CD14-positive monocyte (primary cell): ENCODE data around the gene SRPK1. TPM values are rescaled to one million over a fixed set of nuclear protein-coding genes. Genes with fewer than 3 reads are reported as not detected.
A peak's percentile ranks its signal among the peaks of the same experiment; 100 is the strongest.

ENCODE experiments used
- DNase-seq, 3 donors: peaks; one replicate each; pipeline ENCODE4 v3.0.0-alpha.2; 2011 to 2022
- H2AFZ ChIP-seq: 2 replicates; pipeline ENCODE4 v1.6.0; 2012; ENCODE audit warnings: mild to moderate bottlenecking, low read depth, low read length, inconsistent platforms; ENCODE audit not compliant: insufficient read depth, poor library complexity, severe bottlenecking
- H3K27ac ChIP-seq, 2 donors: 1 replicate in 1 of 2; 2 replicates in 1 of 2; pipeline ENCODE4 v1.5.1; 2012 to 2013; ENCODE audit warnings: low read length in 2 of 2, control low read depth in 1 of 2, inconsistent platforms in 1 of 2, low read depth in 1 of 2, mild to moderate bottlenecking in 1 of 2
- H3K27me3 ChIP-seq, 2 donors: one replicate each; pipeline versions ENCODE4 v1.6.0 to v1.6.1; 2011 to 2013; ENCODE audit warnings: low read length in 2 of 2; ENCODE audit not compliant: control insufficient read depth in 2 of 2, insufficient read depth in 2 of 2
- H3K36me3 ChIP-seq, 2 donors: replicated peaks in 1 of 2; 1 replicate in 1 of 2; 2 replicates in 1 of 2; pipeline versions ENCODE4 v1.5.1 to v1.6.1; 2012 to 2013; ENCODE audit warnings: low read length in 2 of 2, control low read depth in 1 of 2, inconsistent platforms in 1 of 2, mild to moderate bottlenecking in 1 of 2; ENCODE audit not compliant: insufficient read depth in 2 of 2, control insufficient read depth in 1 of 2
- H3K4me1 ChIP-seq, 2 donors: 1 replicate in 1 of 2; 2 replicates in 1 of 2; pipeline versions ENCODE4 v1.5.1 to v1.6.1; 2012 to 2013; ENCODE audit warnings: low read length in 2 of 2, control low read depth in 1 of 2, inconsistent platforms in 1 of 2, mild to moderate bottlenecking in 1 of 2, moderate library complexity in 1 of 2; ENCODE audit not compliant: insufficient read depth in 2 of 2, control insufficient read depth in 1 of 2
- H3K4me2 ChIP-seq: replicated peaks from 2 replicates; pipeline ENCODE3; 2012; ENCODE audit warnings: low read length, moderate library complexity, mild to moderate bottlenecking; ENCODE audit not compliant: poor library complexity, severe bottlenecking; ENCODE audit errors: extremely low read depth
- H3K4me3 ChIP-seq, 3 experiments: fragments of 200-600 bp in 1 of 3; sonication (generic) in 1 of 3; replicated peaks in 1 of 3; 1 replicate in 2 of 3; 2 replicates in 1 of 3; pipeline ENCODE4 v1.5.1; 2011 to 2013; ENCODE audit warnings: low read length in 3 of 3, mild to moderate bottlenecking in 3 of 3, control low read depth in 2 of 3, low read depth in 2 of 3, inconsistent platforms in 1 of 3, moderate library complexity in 1 of 3
- H3K79me2 ChIP-seq: 2 replicates; pipeline ENCODE4 v1.6.0; 2012; ENCODE audit warnings: mild to moderate bottlenecking, control low read depth, inconsistent platforms, low read length, moderate library complexity; ENCODE audit not compliant: insufficient read depth
- H3K9ac ChIP-seq: 2 replicates; pipeline ENCODE4 v1.6.0; 2017; ENCODE audit warnings: low read length, mild to moderate bottlenecking; ENCODE audit not compliant: insufficient read depth, poor library complexity, severe bottlenecking
- H3K9me3 ChIP-seq, 2 donors: replicated peaks in 1 of 2; 1 replicate in 1 of 2; 2 replicates in 1 of 2; pipeline versions ENCODE4 v1.5.1 to v1.6.1; 2012 to 2013; ENCODE audit warnings: low read length in 2 of 2, control low read depth in 1 of 2; ENCODE audit not compliant: control insufficient read depth in 1 of 2, insufficient read depth in 1 of 2
- H4K20me1 ChIP-seq: 2 replicates; pipeline ENCODE4 v1.6.0; 2012; ENCODE audit warnings: mild to moderate bottlenecking, low read length, control low read depth, moderate library complexity; ENCODE audit not compliant: insufficient read depth
- H3K27ac Mint-ChIP-seq, 7 donors: one replicate each; pipeline ENCODE4 v1.8.0; 2020; ENCODE audit warnings: mild to moderate bottlenecking in 7 of 7, mixed read lengths in 7 of 7, moderate library complexity in 6 of 7, inconsistent platforms in 2 of 7
- H3K27me3 Mint-ChIP-seq, 3 donors: one replicate each; pipeline ENCODE4 v1.8.0; 2021 to 2022; ENCODE audit warnings: low read depth in 3 of 3, mild to moderate bottlenecking in 3 of 3, mixed read lengths in 3 of 3, moderate library complexity in 3 of 3, inconsistent platforms in 1 of 3
- H3K36me3 Mint-ChIP-seq, 2 donors: one replicate each; pipeline ENCODE4 v1.8.0; 2020; ENCODE audit warnings: mixed read lengths in 2 of 2, inconsistent platforms in 1 of 2, mild to moderate bottlenecking in 1 of 2
- H3K4me1 Mint-ChIP-seq: one replicate; pipeline ENCODE4 v1.8.0; 2020; ENCODE audit warnings: mild to moderate bottlenecking, mixed read lengths
- H3K4me3 Mint-ChIP-seq, 2 donors: one replicate each; pipeline ENCODE4 v1.8.0; 2020; ENCODE audit warnings: mild to moderate bottlenecking in 2 of 2, mixed read lengths in 2 of 2, moderate library complexity in 1 of 2
- H3K9me3 Mint-ChIP-seq, 7 donors: one replicate each; pipeline ENCODE4 v1.8.0; 2020 to 2022; ENCODE audit warnings: mixed read lengths in 7 of 7, mild to moderate bottlenecking in 6 of 7, moderate library complexity in 6 of 7, inconsistent platforms in 2 of 7
- WGBS: methylation state at CpG from one replicate; pipeline ENCODE4 v1.1.5; 2013; ENCODE audit warnings: missing lambda C conversion rate; ENCODE audit not compliant: insufficient coverage; 5-methylcytosine and 5-hydroxymethylcytosine counted together
- intact Hi-C, 2 donors: fragments of 100-400 bp; cut with micrococcal nuclease; formaldehyde crosslinking; loops; one replicate each; pipeline versions ENCODE4 v1.15.0 to v1.15.1; 2023
- polyA plus RNA-seq, 3 donors: library from polyadenylated mRNA; depleted of rRNA in 1 of 3; unstranded in 2 of 3; stranded (reverse) in 1 of 3; fragments of 300-500 nt in 2 of 3; fragments of >200 nt in 1 of 3; fragmentation: Illumina TruSeq in 2 of 3; gene quantifications; 1 replicate in 2 of 3; 2 replicates in 1 of 3; pipeline ENCODE4 v1.2.3, GENCODE V29; 2012 to 2021
- TF ChIP-seq, protein P1 (sequence below): fragments of 200-600 bp; IDR thresholded peaks from one replicate; pipeline ENCODE4 v1.8.0; 2022; ENCODE audit warnings: antibody characterized with exemption, mild to moderate bottlenecking

SRPK1 gene
- polyA plus RNA-seq, 3 donors = 7.2 to 24.8 (median 20.5) TPM

DNA sequence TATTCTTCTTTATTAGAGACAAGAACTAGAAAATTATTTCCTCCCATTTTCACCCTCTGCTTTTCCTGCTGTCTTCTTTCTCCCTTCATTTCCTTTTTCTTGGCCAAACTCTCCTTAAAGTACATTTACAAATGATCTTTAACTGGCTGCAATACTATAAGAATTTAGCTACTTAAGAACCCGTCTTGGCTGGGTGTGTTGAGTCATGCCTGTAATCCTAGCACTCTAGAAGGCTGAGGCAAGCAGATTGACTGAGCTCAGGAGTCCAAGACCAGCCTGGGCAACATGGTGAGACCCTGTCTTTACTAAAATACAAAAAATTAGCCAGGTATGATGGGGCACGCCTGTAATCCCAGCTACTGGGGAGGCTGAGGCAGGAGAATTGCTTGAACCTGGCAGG is 39.3 kb upstream of the SRPK1 start:
- TF ChIP-seq, protein P1, sequence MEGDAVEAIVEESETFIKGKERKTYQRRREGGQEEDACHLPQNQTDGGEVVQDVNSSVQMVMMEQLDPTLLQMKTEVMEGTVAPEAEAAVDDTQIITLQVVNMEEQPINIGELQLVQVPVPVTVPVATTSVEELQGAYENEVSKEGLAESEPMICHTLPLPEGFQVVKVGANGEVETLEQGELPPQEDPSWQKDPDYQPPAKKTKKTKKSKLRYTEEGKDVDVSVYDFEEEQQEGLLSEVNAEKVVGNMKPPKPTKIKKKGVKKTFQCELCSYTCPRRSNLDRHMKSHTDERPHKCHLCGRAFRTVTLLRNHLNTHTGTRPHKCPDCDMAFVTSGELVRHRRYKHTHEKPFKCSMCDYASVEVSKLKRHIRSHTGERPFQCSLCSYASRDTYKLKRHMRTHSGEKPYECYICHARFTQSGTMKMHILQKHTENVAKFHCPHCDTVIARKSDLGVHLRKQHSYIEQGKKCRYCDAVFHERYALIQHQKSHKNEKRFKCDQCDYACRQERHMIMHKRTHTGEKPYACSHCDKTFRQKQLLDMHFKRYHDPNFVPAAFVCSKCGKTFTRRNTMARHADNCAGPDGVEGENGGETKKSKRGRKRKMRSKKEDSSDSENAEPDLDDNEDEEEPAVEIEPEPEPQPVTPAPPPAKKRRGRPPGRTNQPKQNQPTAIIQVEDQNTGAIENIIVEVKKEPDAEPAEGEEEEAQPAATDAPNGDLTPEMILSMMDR = no peak

DNA sequence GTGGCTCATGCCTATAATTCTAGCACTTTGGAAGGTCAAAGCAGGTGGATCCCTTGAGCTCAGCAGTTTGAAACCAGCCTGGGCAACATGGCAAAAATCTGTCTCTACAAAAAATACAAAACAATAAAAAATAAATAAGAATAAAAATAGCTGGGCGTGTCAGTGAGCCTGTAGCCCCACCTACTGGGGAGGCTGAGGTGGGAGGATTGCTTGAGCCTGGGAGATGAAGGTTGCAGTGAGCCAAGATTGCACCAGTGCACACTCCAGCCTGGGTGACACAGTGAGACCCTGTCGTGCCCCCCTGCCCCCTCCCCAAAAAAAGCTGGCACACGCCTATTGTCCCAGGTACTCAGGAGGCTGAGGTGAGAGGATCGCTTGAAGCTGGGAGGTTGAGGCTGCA is 35.1 kb upstream of the SRPK1 start:
- H3K4me1 ChIP-seq = peaks cover 0 to 7% of the 10 kb centered on the region in 2 donors
- H3K4me1 Mint-ChIP-seq = peaks cover 14% of the 10 kb centered on the region
- H3K36me3 ChIP-seq = peaks cover 3 to 6% of the 10 kb centered on the region in 2 donors
- intact Hi-C loops = loop anchor here in 1 of 2 donors (10.0 kb wide), 1 partner anchor 181 kb away; the partner anchor contains the start of gene CLPSL2
- peak overlapping the region in 1 of 7 donors; percentile 8 for H3K27ac Mint-ChIP-seq
- H3K27me3 Mint-ChIP-seq = peaks cover 0 to 2% (median 0%) of the 10 kb centered on the region in 3 donors
- H3K9ac ChIP-seq = no peak overlapping the region
- no peak overlapping the region for H3K27ac ChIP-seq
- H3K27me3 ChIP-seq = no peaks in the 10 kb centered on the region
- H3K9me3 ChIP-seq = no peaks in the 10 kb centered on the region
- H4K20me1 ChIP-seq = no peaks in the 10 kb centered on the region
- peaks cover 25 to 45% of the 10 kb centered on the region in 2 donors for H3K36me3 Mint-ChIP-seq
- H3K4me3 ChIP-seq = no peak overlapping the region
- TF ChIP-seq, protein P1 = peak; percentile 21
- no CpG with 5 or more reads among the region's 4 CpGs for WGBS
- no peak overlapping the region for H2AFZ ChIP-seq
- no peak for DNase-seq
- no peak overlapping the region for H3K4me3 Mint-ChIP-seq
- no peaks in the 10 kb centered on the region for H3K79me2 ChIP-seq
- H3K9me3 Mint-ChIP-seq = no peaks in the 10 kb centered on the region
- no peak overlapping the region for H3K4me2 ChIP-seq

More for the DNA sequence above, 39.3 kb upstream of the SRPK1 start:
- Mint-ChIP-seq H3K27me3 (peaks cover 0 to 5% (median 0%) of the 10 kb centered on the region in 3 donors), H3K4me1 (no peaks in the 10 kb centered on the region), H3K36me3 (peaks cover 20 to 27% of the 10 kb centered on the region in 2 donors), H3K9me3 (no peaks in the 10 kb centered on the region), H3K27ac (no peak overlapping the region), H3K4me3 (no peak overlapping the region)
- Histone ChIP-seq H3K9ac (no peak overlapping the region), H3K4me3 (no peak overlapping the region), H3K27ac (no peak overlapping the region), H2AFZ (no peak overlapping the region), H3K36me3 (peaks cover 1 to 3% of the 10 kb centered on the region in 2 donors), H3K4me1 (no peaks in the 10 kb centered on the region), H3K4me2 (no peak overlapping the region), H3K27me3 (no peaks in the 10 kb centered on the region), H4K20me1 (no peaks in the 10 kb centered on the region), H3K9me3 (no peaks in the 10 kb centered on the region), H3K79me2 (no peaks in the 10 kb centered on the region)
- intact Hi-C loops = no loop called here
- 60% methylated on average over 1 of the region's 2 CpGs for WGBS
- DNase-seq = no peak
